ENCODE results near the gene NTN5.

DNA sequence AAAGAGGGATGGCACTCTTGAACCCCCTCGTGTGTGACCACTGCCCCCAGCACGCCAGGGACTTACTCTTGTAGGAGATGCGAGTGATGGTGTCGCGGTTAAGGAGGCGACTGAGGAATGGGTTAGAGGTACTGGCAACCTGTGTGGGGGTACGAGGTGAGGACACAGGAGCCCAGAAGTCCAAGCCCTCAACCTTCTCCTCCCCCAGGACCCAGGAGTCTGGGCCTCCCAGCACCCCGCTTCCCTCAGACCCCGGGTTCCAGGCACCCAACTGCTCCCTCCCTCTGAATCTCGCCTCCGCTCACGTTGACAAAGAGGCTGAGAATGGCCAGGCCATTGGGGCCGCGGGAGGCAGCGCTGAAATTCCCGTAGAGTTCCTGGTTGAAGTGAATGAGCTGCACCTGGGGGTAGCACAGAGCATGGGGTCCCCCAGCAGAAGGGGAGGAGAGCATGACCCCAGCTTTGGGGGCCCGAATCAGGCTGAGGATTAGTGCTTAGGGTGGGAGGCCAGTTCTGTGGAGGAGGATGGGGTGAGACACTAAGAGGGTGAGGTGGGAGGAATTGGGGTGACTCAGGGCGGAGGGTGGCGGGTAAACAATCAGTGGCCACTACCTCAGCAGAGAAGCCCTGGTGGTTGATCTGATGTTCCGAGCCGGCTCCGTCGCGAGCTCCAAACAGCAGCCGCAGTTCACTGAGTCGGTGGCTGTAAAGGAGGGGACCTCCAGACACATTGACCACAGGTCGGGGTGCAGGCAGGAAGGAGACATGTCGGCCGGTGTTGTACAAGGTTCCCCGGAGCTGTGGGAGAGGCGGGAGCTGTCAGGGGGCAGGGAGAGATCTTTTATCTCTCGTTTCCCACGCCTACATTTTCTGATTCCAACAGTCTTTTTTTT, 33.1 kb downstream of the NTN5 start:
- no peak for TF ChIP-seq GATA3 (IDR thresholded peaks at IDR 0.05; ENCODE audit: low read depth, low read length)
- TF ChIP-seq GATA2 (IDR thresholded peaks at IDR 0.05; ENCODE audit: low read depth, low read length): no peak
